CD4-positive, alpha-beta T cell (primary cell): Measurements from ENCODE around the gene PRDM13. TPM values are rescaled to one million over a fixed set of nuclear protein-coding genes. Genes with fewer than 3 reads are reported as not detected.

Source experiments
- ATAC-seq: fragments of 200-7000 bp; cut with Tn5 transposase; one replicate; pipeline ENCODE4 v1.10.0; 2022; ENCODE audit warnings: mild to moderate bottlenecking; ENCODE audit not compliant: poor library complexity
- CTCF ChIA-PET: fragments of 350-600 bp; sonication (Branson Sonifier 250); formaldehyde crosslinking; loops from one replicate; lab custom pipeline; 2021; ENCODE audit warnings: antibody characterized with exemption, inconsistent platforms; lab: Charles Lee
- POLR2A ChIA-PET: fragments of 350-600 bp; sonication (Branson Sonifier 250); formaldehyde crosslinking; loops from one replicate; lab custom pipeline; 2021; ENCODE audit warnings: antibody characterized with exemption, inconsistent platforms; lab: Charles Lee
- DNase-seq, 14 experiments: peaks; one replicate each; pipeline ENCODE4 v3.0.0-alpha.2; 2013 to 2020; ENCODE audit warnings: mixed read lengths in 2 of 14
- H3K27ac ChIP-seq, 2 donors: one replicate each; pipeline versions ENCODE4 v1.5.1 to v1.7.0; 2013; ENCODE audit warnings: low read length in 2 of 2, low read depth in 1 of 2, mild to moderate bottlenecking in 1 of 2
- H3K27me3 ChIP-seq, 2 experiments: 1 replicate in 1 of 2; 2 replicates in 1 of 2; pipeline versions ENCODE4 v1.6.1 to v1.7.0; 2013; ENCODE audit warnings: low read length in 2 of 2, control low read depth in 1 of 2, mild to moderate bottlenecking in 1 of 2, moderate library complexity in 1 of 2; ENCODE audit not compliant: insufficient read depth in 2 of 2, control insufficient read depth in 1 of 2
- H3K36me3 ChIP-seq: one replicate; pipeline ENCODE4 v1.6.1; 2013; ENCODE audit warnings: low read length, control low read depth; ENCODE audit not compliant: insufficient read depth
- H3K4me1 ChIP-seq: one replicate; pipeline ENCODE4 v1.6.1; 2013; ENCODE audit warnings: low read length, control low read depth; ENCODE audit not compliant: insufficient read depth
- H3K4me3 ChIP-seq: one replicate; pipeline ENCODE4 v1.5.1; 2013; ENCODE audit warnings: mild to moderate bottlenecking, low read length, moderate library complexity
- H3K9me3 ChIP-seq, 2 experiments: 1 replicate in 1 of 2; 2 replicates in 1 of 2; pipeline versions ENCODE4 v1.6.1 to v1.7.0; 2013; ENCODE audit warnings: low read length in 2 of 2, mild to moderate bottlenecking in 2 of 2, control low read depth in 1 of 2, moderate library complexity in 1 of 2; ENCODE audit not compliant: control insufficient read depth in 1 of 2, insufficient read depth in 1 of 2
- H3K27ac Mint-ChIP-seq: one replicate; pipeline ENCODE4 v1.8.0; 2020; ENCODE audit warnings: mixed read lengths
- H3K27me3 Mint-ChIP-seq: one replicate; pipeline ENCODE4 v1.8.0; 2021; ENCODE audit warnings: mixed read lengths
- H3K36me3 Mint-ChIP-seq: one replicate; pipeline ENCODE4 v1.8.0; 2021; ENCODE audit warnings: low read depth, mixed read lengths
- H3K4me1 Mint-ChIP-seq: one replicate; pipeline ENCODE4 v1.8.0; 2021; ENCODE audit warnings: low read depth, mixed read lengths
- H3K4me3 Mint-ChIP-seq: one replicate; pipeline ENCODE4 v1.8.0; 2020; ENCODE audit warnings: mild to moderate bottlenecking, mixed read lengths
- H3K9me3 Mint-ChIP-seq: one replicate; pipeline ENCODE4 v1.8.0; 2020; ENCODE audit warnings: mixed read lengths
- CTCF ChIP-seq: fragments of 200-600 bp; IDR thresholded peaks from one replicate; pipeline ENCODE4 v1.8.0; 2022; ENCODE audit warnings: antibody characterized with exemption, mild to moderate bottlenecking
- intact Hi-C, 2 experiments: fragments of 100-400 bp; cut with DNase I in 1 of 2; cut with micrococcal nuclease in 1 of 2; formaldehyde crosslinking; loops; one replicate each; pipeline versions ENCODE4 v1.15.1 to v1.9.0; 2023 to 2025; cut with DNase I, micrococcal nuclease
- total RNA-seq, 174 experiments: library from RNA in 2 of 174; stranded (reverse) in 2 of 174; gene quantifications; one replicate each; pipeline ENCODE4 v1.2.3 and lab custom pipeline; 2021 to 2026

Gene PRDM13
- total RNA-seq, 2 experiments from 2014 or later = not detected

GRCh38 chr6:99614430-99615186 lies 8.0 kb downstream of the PRDM13 start:
- ATAC-seq = no peak
- Histone ChIP-seq H3K27me3 (peaks cover 69 to 99% of the 10 kb centered on the region in 2 experiments), H3K4me1 (peaks cover 35% of the 10 kb centered on the region), H3K4me3 (peak overlapping the region; percentile 43), H3K27ac (no peak overlapping the region), H3K36me3 (no peaks in the 10 kb centered on the region), H3K9me3 (peaks cover 7 to 29% of the 10 kb centered on the region in 2 experiments)
- Mint-ChIP-seq H3K27ac (no peak overlapping the region), H3K27me3 (peaks cover 87% of the 10 kb centered on the region), H3K9me3 (peaks cover 2% of the 10 kb centered on the region), H3K4me1 (peaks cover 29% of the 10 kb centered on the region), H3K4me3 (peak overlapping the region; percentile 86), H3K36me3 (no peaks in the 10 kb centered on the region)
- DNase-seq = peak in 3 of 14 experiments; percentile 23 to 52 (median 47)
- ChIA-PET POLR2A (interaction anchor here (1.7 to 1.9 kb wide), 2 partner anchors 46 to 93 kb away, joined by 4 to 5 read pairs; partner anchors contain the start of gene CCNC), CTCF (no interaction called here)
- intact Hi-C loops = loop anchor here (10.0 kb wide), 2 partner anchors 770 to 850 kb away; partner anchors contain the start of gene SIM1 (in 1 of the 2)
- no peak for TF ChIP-seq CTCF

GRCh38 chr6:99617131-99617530 lies 10.5 kb downstream of the PRDM13 start:
- peaks cover 5% of the 10 kb centered on the region for H3K9me3 Mint-ChIP-seq
- H3K4me1 Mint-ChIP-seq = peaks cover 15% of the 10 kb centered on the region
- ATAC-seq (no peak), DNase-seq (no peak)
- Histone ChIP-seq H3K9me3 (peaks cover 0 to 32% of the 10 kb centered on the region in 2 experiments), H3K27ac (no peak overlapping the region), H3K4me1 (peaks cover 31% of the 10 kb centered on the region), H3K27me3 (peaks cover 67 to 92% of the 10 kb centered on the region in 2 experiments), H3K4me3 (no peak overlapping the region), H3K36me3 (no peaks in the 10 kb centered on the region)
- TF ChIP-seq CTCF = no peak
- POLR2A ChIA-PET = interaction anchor here (1.0 to 1.2 kb wide), 3 partner anchors 8 to 49 kb away, joined by 3 to 5 read pairs (median 4); partner anchors contain the start of gene CCNC
- no peak overlapping the region for H3K4me3 Mint-ChIP-seq
- H3K36me3 Mint-ChIP-seq = no peaks in the 10 kb centered on the region
- no peak overlapping the region for H3K27ac Mint-ChIP-seq
- CTCF ChIA-PET = interaction anchor here (1.8 kb wide), 1 partner anchor 29 kb away, joined by 9 read pairs; no protein-coding TSS in a partner anchor
- intact Hi-C loops = loop anchor here (10.0 kb wide), 2 partner anchors 772 to 848 kb away; partner anchors contain the start of gene SIM1 (in 1 of the 2)
- peaks cover 88% of the 10 kb centered on the region for H3K27me3 Mint-ChIP-seq

GRCh38 chr6:99618649-99619408 lies 12.2 kb downstream of the PRDM13 start:
- H3K27ac ChIP-seq = no peak overlapping the region
- no peak for ATAC-seq
- peaks cover 0 to 22% of the 10 kb centered on the region in 2 experiments for H3K9me3 ChIP-seq
- peaks cover 59 to 90% of the 10 kb centered on the region in 2 experiments for H3K27me3 ChIP-seq
- DNase-seq = no peak
- H3K27ac Mint-ChIP-seq = no peak overlapping the region
- peaks cover 10% of the 10 kb centered on the region for H3K4me1 Mint-ChIP-seq
- no peak overlapping the region for H3K4me3 Mint-ChIP-seq
- CTCF ChIA-PET = no interaction called here
- no peaks in the 10 kb centered on the region for H3K36me3 Mint-ChIP-seq
- no peaks in the 10 kb centered on the region for H3K36me3 ChIP-seq
- peaks cover 96% of the 10 kb centered on the region for H3K27me3 Mint-ChIP-seq
- H3K4me3 ChIP-seq = no peak overlapping the region
- peaks cover 19% of the 10 kb centered on the region for H3K4me1 ChIP-seq
- TF ChIP-seq CTCF = no peak
- H3K9me3 Mint-ChIP-seq = peaks cover 5% of the 10 kb centered on the region
- intact Hi-C loops = loop anchor here (10.0 kb wide), 2 partner anchors 774 to 846 kb away; partner anchors contain the start of gene SIM1 (in 1 of the 2)
- POLR2A ChIA-PET = no interaction called here
